SK-N-SH treated with all-trans-retinoic acid at 6 μM for 48 hours (cell line): ENCODE data around the gene MAOA.

Experiments used
- ATAC-seq: fragments of 200-7000 bp; cut with Tn5 transposase; 3 replicates; pipeline ENCODE4 v1.9.1; 2020; ENCODE audit warnings: mild to moderate bottlenecking, moderate library complexity
- ARNTL ChIP-seq: fragments of 450-650 bp; formaldehyde crosslinking; IDR thresholded peaks from 2 replicates; pipeline ENCODE4 v1.5.0; 2020; ENCODE audit warnings: low read depth, mild to moderate bottlenecking, moderate library complexity, borderline replicate concordance
- BACH2 ChIP-seq: fragments of 250-450 bp; sonication (Bioruptor Pico); IDR thresholded peaks from 2 replicates; pipeline ENCODE4 v1.9.0; 2021; ENCODE audit warnings: mild to moderate bottlenecking, borderline replicate concordance
- ESRRG ChIP-seq: fragments of 250-450 bp; sonication (Bioruptor Pico); IDR thresholded peaks from 2 replicates; pipeline ENCODE4 v1.6.1; 2021; ENCODE audit warnings: mild to moderate bottlenecking
- ISL1 ChIP-seq: fragments of 250-450 bp; sonication (Bioruptor Pico); IDR thresholded peaks from 2 replicates; pipeline ENCODE4 v2.1.2; 2022; ENCODE audit warnings: mild to moderate bottlenecking, moderate library complexity
- OSR1 ChIP-seq: fragments of 250-450 bp; sonication (Bioruptor Pico); IDR thresholded peaks from 2 replicates; pipeline ENCODE4 v1.8.0; 2022; ENCODE audit warnings: moderate library complexity, mild to moderate bottlenecking, inconsistent platforms
- POU6F1 ChIP-seq: fragments of 250-450 bp; sonication (Bioruptor Pico); IDR thresholded peaks from 2 replicates; pipeline ENCODE4 v1.8.0; 2021; ENCODE audit warnings: low read depth, mild to moderate bottlenecking, moderate library complexity, borderline replicate concordance
- PPARA ChIP-seq: fragments of 250-450 bp; sonication (Bioruptor Pico); IDR thresholded peaks from 2 replicates; pipeline ENCODE4 v1.5.0; 2020; ENCODE audit warnings: mild to moderate bottlenecking, borderline replicate concordance
- RARB ChIP-seq: fragments of 250-450 bp; sonication (Bioruptor Pico); IDR thresholded peaks from 2 replicates; pipeline ENCODE4 v1.8.0; 2021; ENCODE audit warnings: mild to moderate bottlenecking, moderate library complexity
- TCF4 ChIP-seq: fragments of 250-450 bp; sonication (Bioruptor Pico); IDR thresholded peaks from 2 replicates; pipeline ENCODE4 v1.8.0; 2021; ENCODE audit warnings: mild to moderate bottlenecking, moderate library complexity, borderline replicate concordance
- TOX ChIP-seq: fragments of 250-450 bp; sonication (Bioruptor Pico); IDR thresholded peaks from 2 replicates; pipeline ENCODE4 v1.8.0; 2021; ENCODE audit warnings: mild to moderate bottlenecking, moderate library complexity, borderline replicate concordance
- TSHZ2 ChIP-seq: fragments of 250-450 bp; sonication (Bioruptor Pico); IDR thresholded peaks from 2 replicates; pipeline ENCODE4 v1.5.0; 2020; ENCODE audit warnings: mild to moderate bottlenecking, moderate library complexity
- ZFP3 ChIP-seq: fragments of 250-450 bp; sonication (Bioruptor Pico); IDR thresholded peaks from 2 replicates; pipeline ENCODE4 v1.5.0; 2020; ENCODE audit warnings: mild to moderate bottlenecking, moderate library complexity
- ZFP30 ChIP-seq: fragments of 450-650 bp; formaldehyde crosslinking; IDR thresholded peaks from 2 replicates; pipeline ENCODE4 v1.5.0; 2022; ENCODE audit warnings: mild to moderate bottlenecking, moderate library complexity
- ZNF70 ChIP-seq: fragments of 450-650 bp; formaldehyde crosslinking; IDR thresholded peaks from 2 replicates; pipeline ENCODE4 v1.5.0; 2020; ENCODE audit warnings: mild to moderate bottlenecking, moderate library complexity
- ZNF8 ChIP-seq: fragments of 450-650 bp; formaldehyde crosslinking; IDR thresholded peaks from 2 replicates; pipeline ENCODE4 v1.5.0; 2020; ENCODE audit warnings: mild to moderate bottlenecking, moderate library complexity
- TF ChIP-seq, protein P1 (sequence below): fragments of 250-450 bp; sonication (Bioruptor Pico); IDR thresholded peaks from 2 replicates; pipeline ENCODE4 v1.5.1; 2020; ENCODE audit warnings: low read depth, mild to moderate bottlenecking, moderate library complexity
- TF ChIP-seq, protein P2 (sequence below): fragments of 250-450 bp; sonication (Bioruptor Pico); IDR thresholded peaks from 2 replicates; pipeline ENCODE4 v1.5.1; 2021; ENCODE audit warnings: mild to moderate bottlenecking, moderate library complexity
- TF ChIP-seq, protein P3 (sequence below): fragments of 250-450 bp; sonication (Bioruptor Pico); IDR thresholded peaks from 2 replicates; pipeline ENCODE4 v1.8.0; 2020; ENCODE audit warnings: mild to moderate bottlenecking, moderate library complexity, borderline replicate concordance

The MAOA gene

DNA sequence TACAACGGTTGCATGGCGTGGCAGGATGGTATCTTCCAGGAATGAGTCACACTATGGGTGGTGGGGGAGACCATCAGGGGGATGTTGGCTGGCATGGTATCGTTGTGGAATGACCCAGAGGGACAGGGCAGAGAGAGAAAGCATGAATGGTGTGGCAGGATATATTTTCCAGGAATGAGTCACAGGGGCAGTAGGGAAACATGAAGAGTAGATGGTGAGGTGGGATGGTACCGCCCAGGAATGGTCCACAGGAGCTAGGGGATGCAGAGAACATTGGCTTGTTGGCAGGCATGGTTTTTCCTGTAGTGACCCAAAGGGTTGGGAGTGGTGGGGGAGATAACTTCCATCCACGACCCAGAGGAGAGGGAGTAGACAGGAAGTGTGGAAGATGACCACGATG is 62.4 kb downstream of the MAOA start:
- ATAC-seq = no peak
- TF ChIP-seq, protein P1, sequence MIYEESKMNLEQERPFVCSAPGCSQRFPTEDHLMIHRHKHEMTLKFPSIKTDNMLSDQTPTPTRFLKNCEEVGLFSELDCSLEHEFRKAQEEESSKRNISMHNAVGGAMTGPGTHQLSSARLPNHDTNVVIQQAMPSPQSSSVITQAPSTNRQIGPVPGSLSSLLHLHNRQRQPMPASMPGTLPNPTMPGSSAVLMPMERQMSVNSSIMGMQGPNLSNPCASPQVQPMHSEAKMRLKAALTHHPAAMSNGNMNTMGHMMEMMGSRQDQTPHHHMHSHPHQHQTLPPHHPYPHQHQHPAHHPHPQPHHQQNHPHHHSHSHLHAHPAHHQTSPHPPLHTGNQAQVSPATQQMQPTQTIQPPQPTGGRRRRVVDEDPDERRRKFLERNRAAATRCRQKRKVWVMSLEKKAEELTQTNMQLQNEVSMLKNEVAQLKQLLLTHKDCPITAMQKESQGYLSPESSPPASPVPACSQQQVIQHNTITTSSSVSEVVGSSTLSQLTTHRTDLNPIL (CRISPR knock-in tag) = no peak
- no peak for TF ChIP-seq BACH2 (CRISPR knock-in tag)

GRCh38 chrX:43718956-43719355 is 62.9 kb downstream of the MAOA start:
- ATAC-seq = no peak
- TF ChIP-seq OSR1 (CRISPR knock-in tag) (no peak), ZFP30 (CRISPR knock-in tag) (no peak), BACH2 (CRISPR knock-in tag) (no peak), TSHZ2 (CRISPR knock-in tag) (no peak), ARNTL (CRISPR knock-in tag) (no peak), ZFP3 (CRISPR knock-in tag) (no peak), ESRRG (no peak), TCF4 (CRISPR knock-in tag) (no peak), POU6F1 (CRISPR knock-in tag) (no peak), PPARA (CRISPR knock-in tag) (no peak), ZNF8 (CRISPR knock-in tag) (no peak), ZNF70 (CRISPR knock-in tag) (no peak), ISL1 (no peak), TOX (CRISPR knock-in tag) (no peak)
- TF ChIP-seq, protein P2, sequence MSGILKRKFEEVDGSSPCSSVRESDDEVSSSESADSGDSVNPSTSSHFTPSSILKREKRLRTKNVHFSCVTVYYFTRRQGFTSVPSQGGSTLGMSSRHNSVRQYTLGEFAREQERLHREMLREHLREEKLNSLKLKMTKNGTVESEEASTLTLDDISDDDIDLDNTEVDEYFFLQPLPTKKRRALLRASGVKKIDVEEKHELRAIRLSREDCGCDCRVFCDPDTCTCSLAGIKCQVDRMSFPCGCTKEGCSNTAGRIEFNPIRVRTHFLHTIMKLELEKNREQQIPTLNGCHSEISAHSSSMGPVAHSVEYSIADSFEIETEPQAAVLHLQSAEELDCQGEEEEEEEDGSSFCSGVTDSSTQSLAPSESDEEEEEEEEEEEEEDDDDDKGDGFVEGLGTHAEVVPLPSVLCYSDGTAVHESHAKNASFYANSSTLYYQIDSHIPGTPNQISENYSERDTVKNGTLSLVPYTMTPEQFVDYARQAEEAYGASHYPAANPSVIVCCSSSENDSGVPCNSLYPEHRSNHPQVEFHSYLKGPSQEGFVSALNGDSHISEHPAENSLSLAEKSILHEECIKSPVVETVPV (CRISPR knock-in tag) = no peak
- TF ChIP-seq, protein P3, sequence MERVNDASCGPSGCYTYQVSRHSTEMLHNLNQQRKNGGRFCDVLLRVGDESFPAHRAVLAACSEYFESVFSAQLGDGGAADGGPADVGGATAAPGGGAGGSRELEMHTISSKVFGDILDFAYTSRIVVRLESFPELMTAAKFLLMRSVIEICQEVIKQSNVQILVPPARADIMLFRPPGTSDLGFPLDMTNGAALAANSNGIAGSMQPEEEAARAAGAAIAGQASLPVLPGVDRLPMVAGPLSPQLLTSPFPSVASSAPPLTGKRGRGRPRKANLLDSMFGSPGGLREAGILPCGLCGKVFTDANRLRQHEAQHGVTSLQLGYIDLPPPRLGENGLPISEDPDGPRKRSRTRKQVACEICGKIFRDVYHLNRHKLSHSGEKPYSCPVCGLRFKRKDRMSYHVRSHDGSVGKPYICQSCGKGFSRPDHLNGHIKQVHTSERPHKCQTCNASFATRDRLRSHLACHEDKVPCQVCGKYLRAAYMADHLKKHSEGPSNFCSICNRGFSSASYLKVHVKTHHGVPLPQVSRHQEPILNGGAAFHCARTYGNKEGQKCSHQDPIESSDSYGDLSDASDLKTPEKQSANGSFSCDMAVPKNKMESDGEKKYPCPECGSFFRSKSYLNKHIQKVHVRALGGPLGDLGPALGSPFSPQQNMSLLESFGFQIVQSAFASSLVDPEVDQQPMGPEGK (CRISPR knock-in tag) = no peak

DNA sequence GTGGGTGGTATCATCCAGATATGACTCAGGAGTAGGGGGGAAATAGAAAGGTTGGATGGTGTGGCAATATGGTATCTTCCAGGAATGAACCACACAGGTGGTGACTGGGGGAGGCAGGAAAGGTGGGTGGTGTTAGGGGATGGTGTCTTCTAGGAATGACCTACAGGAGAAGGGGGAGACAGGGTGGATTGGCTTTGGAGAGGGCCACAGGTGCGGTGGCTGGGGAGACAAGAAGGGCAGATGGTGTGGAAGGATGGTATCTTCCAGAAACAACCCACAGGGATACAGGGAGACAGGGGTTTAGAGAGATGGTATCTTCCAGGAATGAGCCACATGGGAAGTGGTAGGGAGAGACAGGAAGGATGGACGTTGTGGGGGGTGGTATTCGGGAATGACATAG is 64.0 kb downstream of the MAOA start:
- ATAC-seq = no peak
- TF ChIP-seq, protein P1 (CRISPR knock-in tag) = no peak
- TF ChIP-seq RARB (no peak), ZFP30 (CRISPR knock-in tag) (no peak), POU6F1 (CRISPR knock-in tag) (no peak)
